GM18508 (cell line): Measurements from ENCODE around the gene VPS8.

Experiments used
- ATAC-seq: cut with Tn5 transposase; IDR thresholded peaks from one replicate; pipeline ENCODE4 v1.9.1; 2021; ENCODE audit warnings: moderate number of reproducible peaks; ENCODE audit not compliant: insufficient read depth, unreplicated experiment

Gene VPS8, protein sequence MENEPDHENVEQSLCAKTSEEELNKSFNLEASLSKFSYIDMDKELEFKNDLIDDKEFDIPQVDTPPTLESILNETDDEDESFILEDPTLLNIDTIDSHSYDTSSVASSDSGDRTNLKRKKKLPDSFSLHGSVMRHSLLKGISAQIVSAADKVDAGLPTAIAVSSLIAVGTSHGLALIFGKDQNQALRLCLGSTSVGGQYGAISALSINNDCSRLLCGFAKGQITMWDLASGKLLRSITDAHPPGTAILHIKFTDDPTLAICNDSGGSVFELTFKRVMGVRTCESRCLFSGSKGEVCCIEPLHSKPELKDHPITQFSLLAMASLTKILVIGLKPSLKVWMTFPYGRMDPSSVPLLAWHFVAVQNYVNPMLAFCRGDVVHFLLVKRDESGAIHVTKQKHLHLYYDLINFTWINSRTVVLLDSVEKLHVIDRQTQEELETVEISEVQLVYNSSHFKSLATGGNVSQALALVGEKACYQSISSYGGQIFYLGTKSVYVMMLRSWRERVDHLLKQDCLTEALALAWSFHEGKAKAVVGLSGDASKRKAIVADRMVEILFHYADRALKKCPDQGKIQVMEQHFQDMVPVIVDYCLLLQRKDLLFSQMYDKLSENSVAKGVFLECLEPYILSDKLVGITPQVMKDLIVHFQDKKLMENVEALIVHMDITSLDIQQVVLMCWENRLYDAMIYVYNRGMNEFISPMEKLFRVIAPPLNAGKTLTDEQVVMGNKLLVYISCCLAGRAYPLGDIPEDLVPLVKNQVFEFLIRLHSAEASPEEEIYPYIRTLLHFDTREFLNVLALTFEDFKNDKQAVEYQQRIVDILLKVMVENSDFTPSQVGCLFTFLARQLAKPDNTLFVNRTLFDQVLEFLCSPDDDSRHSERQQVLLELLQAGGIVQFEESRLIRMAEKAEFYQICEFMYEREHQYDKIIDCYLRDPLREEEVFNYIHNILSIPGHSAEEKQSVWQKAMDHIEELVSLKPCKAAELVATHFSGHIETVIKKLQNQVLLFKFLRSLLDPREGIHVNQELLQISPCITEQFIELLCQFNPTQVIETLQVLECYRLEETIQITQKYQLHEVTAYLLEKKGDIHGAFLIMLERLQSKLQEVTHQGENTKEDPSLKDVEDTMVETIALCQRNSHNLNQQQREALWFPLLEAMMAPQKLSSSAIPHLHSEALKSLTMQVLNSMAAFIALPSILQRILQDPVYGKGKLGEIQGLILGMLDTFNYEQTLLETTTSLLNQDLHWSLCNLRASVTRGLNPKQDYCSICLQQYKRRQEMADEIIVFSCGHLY (N-terminal part only)

DNA sequence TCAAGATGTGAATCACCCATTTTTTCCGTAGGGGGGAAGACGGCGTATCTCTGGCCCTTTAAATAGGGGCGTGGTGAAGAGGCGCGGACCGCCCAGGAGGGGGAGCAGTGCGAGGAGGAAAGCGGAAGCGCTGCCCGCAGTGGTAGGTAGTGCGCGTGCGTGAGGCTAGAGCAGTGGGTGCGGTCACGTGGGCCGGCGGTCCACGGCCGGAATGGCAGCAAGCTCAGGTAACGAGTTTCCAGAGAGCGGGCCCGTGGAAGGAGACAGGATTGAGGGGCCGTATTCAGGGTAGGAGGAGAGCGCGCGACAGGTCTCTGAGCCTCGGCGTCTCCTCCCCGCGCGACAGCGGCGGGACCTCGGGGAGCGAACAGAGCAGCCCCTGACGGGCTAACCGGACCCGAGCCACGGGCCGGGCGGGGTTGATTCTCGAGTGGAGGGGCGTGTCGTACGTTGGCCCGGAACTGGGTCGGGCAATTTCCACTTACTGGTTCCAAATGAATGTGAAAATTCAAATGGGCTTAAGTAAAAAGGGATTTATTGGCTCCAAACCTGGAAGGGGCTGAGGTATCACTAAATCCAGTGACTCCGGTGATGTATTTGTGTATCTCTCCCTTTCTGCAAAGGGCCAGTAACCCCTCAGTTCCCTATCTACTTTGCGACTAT is at the start of gene VPS8:
Gene VPS8, plus strand, starts transcription at position 168 of the 663 bp plus-strand sequence. CDS start 12,467 bp downstream, outside the sequence.
- ATAC-seq: peak; percentile 76

DNA sequence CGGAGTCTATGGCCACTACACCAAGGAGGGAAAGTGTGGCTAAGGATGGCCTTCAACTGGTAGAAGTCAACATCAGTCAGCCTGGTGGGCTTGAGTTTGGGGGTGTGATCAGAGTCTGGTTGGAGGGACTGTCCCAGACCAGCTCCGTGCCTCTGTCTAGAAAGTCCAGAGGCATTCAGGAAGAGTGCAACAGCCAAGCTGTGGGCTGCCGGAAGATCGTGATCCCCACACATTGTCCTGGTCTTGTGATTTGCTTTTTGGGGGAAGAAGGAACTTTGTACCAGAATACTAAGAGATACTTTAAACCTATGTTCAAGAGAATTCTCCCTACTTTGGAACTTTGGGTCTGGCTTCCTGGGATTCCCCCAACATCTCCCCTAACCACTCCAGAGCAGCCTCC is 47.8 kb upstream of the VPS8 start:
- ATAC-seq: no peak

DNA sequence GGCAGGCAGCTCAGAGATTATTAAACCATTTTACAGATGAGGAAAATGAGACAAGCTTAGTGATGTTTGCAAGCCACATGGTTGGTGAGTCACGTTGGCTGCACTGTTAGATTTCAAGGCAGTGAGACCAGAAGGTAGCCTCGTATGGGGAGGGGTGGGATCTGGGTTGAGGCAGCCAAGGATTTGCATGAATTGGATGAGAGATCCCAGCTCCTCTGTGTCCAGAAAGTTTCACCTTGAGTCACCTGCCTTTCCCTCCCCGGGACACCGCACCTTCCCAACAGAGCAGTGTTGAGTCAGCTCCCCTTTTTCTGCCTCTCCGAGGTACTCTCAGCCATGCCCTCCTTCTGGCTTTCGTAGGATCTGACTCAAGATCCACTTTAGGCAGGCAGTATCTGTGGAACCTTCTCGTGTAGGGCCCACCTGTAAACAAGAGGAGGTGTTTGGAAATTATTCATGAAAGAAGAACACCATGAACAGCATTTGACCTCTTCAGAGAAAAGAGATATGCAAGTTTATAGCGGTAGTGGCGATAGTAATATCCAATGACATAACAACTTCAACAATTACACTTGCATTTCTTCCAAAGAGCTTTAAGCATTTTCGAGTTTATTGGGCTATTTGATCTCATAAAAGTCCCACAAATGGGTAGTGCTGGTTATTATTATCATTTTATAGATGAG is 46.8 kb upstream of the VPS8 start:
- ATAC-seq: no peak

DNA sequence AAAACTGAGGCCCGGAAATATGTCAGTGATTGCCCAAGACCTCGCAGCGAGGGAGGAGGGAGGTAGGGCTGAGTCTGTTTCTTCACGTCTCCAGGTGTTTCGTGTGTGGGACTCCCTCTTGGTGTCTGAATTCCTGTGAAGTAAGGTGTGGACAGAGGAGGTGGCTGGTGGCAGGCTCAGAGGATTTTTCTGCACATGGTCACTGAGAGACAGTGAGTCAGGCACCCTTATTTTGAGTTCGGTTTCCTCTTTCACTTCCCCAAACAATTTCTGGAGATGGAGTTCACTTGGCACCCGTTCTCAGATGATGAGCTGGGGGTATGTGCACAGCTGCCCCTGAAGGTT is 46.3 kb upstream of the VPS8 start:
- no peak for ATAC-seq

DNA sequence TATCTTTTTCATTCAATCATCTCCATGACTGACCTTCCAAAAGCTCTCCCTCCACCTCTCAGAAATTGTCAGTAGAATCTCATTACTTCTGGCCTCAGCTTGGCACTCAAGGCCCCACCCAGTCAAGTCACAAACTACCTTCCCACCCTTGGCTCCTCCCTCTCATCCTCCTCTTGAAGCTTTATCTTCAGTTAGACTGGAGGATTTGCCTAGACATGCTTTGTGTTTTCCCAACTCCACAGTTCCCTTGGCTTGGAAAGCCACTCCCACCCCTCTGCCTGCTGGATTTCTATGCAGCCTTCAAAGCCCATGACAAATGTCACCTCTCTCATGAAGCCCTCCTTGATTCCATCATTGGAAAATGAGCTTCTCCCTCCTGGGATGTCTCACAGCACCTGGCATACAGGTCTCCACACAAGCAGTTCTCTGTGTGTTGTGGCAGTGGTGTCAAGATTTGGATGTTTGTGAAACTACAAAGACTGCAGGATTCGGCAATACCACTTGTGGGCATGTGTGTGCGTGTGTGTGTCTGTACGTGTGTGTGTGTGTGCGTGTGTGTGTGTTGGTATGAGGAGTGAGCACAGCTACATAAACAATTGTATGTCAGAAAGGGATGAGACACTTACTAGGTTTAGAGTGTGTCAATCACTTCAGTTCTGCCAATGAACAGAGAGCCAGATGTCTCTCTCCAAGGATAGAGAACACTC is 45.3 kb upstream of the VPS8 start:
- ATAC-seq: no peak

DNA sequence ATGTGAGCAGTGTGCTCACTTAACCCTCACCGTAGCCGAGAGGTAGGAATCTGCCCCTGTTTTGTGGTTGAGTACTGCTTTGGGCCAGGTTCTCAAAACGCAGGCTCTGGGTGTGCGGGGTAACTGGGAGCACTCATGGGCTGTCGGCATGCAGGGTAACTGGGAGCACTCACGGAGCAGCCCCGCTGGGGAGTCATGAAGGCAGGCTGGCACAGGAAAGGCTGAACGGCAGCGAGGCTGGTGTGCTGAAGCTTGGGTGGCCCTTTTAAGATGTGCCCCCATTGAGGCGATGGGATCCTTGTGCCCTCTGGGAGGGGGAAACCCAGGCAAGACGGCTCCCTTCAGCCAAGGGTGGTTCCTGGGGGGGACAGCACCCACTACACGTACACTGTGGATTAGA is 44.6 kb upstream of the VPS8 start:
- ATAC-seq: no peak

DNA sequence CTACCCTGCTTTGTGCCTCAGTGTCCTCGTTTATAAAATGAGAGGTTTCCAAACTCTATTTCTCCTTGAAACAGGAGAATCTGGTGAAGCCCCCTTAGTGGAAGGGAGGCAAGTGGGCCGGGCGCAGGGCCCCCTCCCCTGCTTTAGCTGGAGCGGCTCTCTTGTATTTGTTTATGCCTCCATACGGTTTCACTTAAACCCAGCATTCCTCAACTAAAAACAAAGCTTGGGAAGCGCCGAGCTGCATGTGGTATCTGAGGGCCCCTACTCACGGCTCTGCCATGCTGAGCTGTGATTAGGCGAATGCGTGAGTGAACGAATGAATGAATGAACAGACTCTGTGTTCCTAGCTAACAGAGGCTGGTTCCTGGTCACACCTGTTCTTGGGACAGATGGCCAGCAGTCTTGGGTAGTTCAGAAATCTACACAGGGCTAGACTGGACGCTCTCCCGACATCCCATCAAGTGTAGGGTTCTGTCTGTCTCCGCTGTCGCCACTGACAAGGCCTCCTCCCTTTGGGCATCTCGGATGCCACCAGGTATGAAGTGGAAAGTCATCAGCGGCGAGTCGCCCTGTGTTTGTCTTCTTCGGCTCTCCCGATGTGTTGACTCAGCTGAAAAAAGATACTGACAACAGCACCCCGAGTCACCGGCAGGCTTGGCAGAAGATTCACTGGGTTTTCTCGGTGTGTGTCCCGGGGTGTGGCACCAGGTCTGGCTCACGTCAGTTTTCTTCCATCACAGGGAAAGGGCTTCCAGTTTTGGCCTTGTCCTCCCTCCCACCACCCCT is 42.4 kb upstream of the VPS8 start:
- ATAC-seq: no peak

DNA sequence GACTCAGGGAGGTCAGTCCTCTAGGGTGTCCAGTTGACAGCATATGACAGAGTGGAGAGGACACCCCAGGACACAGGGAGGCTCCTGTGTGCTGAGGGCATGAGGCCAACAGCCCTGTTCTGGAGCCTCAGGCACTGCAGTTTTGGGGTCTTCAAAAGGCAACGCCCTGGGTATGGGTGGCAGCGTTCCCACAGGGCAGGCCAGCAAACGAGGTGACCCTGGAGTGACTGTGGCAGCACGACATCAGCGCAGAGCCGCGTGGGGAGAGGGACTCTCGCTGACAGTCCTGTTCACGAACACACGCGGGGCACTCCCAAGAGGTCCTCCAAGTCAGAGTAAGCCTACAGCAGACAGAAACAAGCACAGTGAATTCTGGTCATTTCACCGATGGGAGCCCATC is 41.4 kb upstream of the VPS8 start:
- no peak for ATAC-seq

DNA sequence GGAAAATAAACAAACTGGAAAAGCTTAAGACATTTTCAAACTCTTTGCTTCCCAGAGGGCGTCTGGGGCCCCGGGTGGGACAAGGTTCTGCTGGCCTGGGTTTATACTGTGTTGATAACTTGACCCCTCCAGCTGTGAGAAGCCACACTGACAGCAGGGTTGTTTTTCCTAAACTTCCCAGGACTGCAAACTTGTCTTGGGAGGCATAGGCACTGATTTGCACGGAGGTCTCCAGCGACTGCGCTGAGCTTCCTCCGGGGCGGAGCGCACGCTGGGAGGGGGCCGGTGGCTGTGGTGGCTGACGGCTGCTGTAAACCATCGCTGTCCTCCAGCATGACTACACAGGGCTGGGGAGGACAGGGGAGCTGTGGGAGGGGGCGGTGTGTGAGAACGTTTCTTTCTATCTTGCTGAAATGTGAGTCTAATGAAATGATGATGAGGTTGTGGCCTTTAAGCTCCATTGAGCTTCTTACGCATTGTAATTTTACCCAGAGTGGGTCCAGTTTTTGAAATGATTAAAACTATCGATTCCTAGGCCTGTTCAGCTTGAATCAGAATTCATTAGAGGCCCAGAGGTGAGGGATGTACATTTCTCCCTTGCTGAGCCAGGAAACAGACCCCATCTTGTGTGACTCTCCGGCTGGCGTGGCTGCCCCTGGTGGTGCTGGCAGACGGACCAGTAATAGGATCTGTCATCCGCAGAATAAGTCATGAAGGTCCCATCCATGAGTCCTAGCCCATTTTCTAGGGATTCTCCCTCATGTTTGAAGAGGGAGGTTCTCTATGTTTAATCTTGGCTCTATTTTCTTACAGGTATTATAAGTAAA is 40.5 kb upstream of the VPS8 start:
- ATAC-seq: no peak

DNA sequence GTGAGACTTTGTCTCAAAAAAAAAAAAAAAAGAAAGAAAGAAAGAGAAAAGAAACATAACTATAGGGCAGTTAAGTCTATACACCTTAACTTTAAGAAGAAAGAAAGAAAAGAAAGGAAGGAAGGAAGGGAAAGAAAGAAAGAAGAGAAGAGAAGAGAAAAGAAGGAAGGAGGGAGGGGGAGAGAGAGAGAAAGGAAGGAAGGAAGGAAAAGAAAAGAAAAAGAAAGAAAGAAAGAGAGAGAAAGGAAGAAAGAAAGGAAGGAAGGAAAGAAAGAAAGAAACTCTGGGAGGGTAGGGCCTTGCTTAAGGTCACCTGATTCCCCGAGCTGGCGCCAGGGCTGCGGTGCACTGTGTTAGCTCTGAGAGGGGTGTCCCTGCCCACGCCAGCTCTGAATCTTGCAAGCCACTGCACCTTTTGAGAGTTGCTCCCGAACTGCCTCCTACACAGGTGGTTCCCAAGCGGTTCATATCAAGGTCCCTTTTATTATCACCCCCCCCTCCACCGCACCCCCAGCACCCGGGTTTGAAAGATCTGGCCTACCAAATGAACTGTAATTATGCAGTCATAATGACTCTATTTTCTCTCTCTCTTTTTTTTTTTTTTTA is 39.2 kb upstream of the VPS8 start:
- ATAC-seq: no peak

DNA sequence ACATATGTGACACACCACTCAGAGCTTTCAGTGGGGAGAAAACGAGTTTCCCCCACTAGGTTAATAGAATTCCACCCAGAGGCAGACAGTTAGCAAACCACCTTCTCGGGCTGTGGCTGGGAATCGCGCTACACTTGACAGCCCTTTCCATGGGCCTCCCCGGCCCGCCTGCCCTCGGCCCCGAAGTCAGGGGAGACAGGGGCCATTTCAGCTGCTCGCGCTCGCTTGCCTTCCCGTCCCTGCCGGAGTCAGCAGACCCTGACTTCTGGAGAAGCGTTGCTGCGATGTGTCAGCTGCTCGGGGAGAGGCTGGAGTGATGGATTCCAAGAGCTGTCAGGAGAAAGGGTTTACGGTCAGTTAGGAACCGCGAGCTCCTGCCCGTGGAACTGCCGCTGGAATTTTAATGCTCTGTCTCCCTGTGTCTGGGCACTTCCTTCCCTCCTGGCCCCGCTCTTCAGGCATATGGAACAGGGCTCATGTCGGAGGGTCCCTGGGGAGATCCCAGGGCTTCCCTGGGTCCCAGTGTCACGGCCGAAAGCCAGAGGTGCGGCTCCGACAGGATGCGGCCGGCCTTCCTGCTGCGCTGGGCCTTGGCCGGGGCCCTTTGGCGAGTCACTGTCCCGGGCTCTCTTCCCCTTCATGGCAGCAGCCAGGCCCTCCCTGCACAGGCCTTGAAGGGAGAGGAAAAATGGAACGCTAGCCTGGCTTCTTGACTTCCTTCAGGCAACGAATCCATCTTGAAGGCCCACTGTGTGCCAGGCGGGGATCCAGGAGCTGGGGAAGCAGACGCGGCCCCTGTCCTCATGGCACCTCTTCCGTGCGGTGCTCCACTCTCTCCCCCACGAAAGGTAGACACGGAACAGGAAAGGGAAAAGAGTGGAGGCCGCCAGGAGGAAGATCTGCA is 38.4 kb upstream of the VPS8 start:
- no peak for ATAC-seq

DNA sequence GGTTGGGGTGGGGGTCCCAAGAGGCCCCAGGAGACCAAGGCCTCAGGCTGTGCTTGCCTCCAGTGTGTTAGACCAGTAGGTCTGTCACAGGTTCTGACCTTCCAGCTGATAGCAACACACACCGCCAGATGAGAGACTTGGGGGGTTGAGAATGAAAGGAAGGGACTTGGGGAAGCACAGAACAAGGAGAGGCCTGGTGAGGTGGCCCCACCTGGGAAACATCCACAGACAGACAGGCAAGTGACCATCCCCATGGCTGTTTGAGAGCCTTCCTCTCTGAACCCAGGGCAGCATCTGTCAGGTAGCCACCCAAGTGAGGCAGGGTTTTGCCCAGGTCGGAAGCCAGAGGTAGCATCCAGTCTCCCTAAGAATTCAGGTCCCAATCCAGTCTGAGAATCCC is 35.0 kb upstream of the VPS8 start:
- ATAC-seq: no peak

DNA sequence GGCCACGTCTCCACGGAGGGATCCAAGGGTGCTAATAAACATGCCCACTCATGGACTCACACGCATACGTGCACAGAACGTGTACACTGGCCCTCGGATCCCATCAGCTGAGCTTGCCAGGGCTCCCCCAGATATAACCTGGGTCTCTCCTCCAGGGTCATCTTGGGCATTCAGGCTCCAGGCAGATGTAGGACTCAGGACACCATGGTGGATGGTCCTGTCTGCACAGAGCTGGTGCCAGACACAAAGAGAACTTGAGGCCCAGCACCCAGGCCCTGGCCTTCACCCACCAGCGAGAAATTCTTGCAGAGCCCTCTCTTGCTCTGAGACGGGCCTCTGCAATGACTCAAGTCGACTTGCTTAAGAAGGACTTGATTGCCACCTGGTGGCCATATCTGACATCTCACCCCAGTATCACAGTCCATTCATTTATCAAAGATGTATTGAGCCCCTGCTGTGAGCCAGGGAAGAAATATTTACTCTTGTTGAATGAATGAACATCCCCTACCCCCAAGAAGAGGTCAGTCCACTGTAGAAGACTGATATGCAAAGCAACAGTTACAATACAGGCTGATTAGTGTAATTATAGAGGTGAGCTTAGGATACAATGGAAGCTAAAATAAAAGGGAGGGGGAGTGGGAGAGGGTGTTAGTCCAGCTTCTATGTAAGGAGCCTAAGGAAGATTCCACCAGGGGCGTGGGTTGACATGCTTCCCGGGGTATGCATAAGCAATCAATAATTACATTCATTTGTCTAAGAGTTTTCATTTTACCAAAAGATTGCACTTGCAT is 34.2 kb upstream of the VPS8 start:
- no peak for ATAC-seq

DNA sequence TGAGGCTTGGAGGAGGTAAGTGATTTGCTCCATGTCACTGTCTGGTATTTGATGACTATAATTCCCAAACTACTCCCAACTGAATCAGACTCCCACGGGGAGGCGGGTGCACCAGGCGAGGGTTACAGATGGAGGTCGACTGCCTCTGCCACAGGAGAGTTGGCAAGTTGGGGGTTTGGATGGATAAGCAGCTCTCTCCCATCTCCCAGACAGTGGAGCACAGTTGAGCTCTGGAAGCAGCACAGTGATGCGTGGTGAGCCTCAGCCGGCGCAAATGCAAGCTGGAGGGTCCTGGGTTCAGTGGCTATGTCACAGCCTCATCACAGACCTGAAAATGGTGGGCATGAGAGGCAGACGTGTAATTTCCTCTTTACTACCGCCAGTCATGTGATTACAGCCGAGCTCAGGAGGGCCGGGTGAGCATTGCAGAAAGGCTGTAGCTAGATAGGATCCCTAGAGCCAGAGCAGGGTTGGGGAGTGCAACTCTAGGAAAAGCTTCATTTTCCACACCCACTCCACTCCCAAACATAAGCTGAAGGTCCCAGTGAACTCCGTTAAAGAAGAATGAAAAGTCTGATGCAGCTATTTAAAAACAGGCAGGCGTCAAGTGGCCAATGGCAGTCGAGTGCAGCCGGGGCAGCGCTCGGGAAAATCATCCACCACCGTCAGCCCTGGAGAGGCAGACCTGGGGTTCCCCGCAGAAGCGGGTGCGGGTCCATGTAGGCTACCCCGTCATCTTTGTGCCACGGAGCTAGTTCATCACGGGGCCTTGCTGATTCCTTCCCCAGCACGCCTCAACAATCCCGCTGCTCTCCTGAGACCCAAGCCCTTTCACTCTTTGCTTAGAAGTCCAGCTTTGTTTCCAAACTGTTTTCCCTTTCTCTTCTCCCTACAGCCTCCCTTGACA is 33.3 kb upstream of the VPS8 start:
- ATAC-seq: no peak
